MV-4-11 (cell line): ENCODE results near the gene ARPP21.
A peak's percentile ranks its signal among the peaks of the same experiment; 100 is the strongest.

Source experiments
- DNase-seq: peaks from one replicate; lab custom pipeline; 2025; lab: John Stamatoyannopoulos, UW

The ARPP21 gene

GRCh38 chr3:35675621-35676020 lies 36.3 kb downstream of the ARPP21 start:
- no peak for DNase-seq

DNA sequence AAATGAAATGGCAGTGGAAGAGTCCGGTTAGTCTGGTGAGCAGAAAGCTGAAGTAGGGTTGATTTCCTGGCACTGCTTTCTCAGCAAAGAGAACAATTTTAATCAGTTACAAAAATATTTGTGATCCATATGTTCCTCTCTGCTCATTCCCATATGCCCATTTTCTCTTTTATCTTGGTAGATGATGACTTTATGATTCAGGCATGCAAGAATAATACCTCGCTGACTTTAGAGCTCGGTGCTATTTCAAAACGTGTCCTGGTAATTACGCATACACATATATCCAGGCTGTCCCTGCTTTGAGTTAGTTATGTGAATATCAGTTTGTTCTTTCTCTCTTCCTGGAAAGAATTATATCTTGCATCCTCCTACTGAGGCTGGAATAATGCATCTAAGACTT lies 38.5 kb downstream of the ARPP21 start:
- DNase-seq, result no peak

DNA sequence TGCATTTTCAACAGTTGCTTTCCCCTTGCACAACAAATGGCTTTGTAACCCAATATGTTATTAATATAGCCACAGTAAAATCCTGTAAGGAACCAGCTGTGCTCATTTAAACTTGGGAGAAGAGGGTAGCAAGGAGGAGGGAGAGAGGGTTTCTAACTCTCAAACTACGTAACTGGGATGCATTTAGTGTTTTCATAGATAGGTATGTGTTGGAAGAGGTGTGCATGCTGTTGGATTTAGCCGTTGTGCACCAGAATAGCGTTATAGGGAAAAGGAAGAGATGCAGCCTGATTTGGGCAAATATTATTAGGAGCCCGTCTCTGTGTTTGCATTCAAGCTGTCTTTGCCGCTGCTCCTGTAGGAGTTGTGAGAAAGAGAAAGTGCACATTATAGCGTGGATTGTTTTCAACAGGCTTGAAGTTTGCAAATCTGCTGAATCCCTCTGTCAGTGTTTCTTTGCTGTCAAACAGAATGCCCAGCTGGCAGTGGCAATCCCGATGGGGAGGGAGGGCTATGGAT lies 39.4 kb downstream of the ARPP21 start:
- DNase-seq, result no peak

DNA sequence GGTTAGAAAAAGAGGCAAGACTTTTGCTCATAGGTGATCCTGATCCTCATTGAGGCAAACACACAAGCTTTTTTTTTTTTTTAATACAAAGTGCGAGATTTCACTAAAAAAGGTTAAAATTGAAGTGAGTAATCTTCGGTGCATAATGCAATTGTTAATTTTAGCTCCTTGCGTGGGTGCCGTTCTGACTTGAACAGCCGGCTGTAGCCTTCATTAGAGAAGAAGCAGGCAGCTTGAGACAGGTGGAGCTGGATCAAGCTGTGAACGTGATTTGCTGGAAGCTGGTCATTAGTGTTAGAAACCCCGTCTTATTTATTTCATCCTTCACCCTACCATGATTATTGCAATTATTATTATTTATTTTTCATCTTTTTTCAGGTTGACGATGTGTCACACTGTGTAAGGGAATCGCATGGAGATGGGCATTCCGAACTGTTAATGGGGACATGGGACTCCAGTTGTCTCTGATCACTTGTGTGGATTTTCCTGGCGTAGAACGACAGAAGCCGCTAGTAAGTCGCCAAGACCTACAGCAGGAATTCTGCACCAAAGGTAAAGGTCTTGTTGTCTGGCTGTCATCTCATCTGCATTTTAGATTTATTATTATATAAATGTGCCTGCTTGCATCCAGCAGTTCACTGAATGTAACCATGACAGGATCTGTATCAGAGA lies 40.2 kb downstream of the ARPP21 start:
- DNase-seq, result no peak

GRCh38 chr3:35680866-35681650 lies 41.7 kb downstream of the ARPP21 start:
- peak; percentile 15 for DNase-seq

DNA sequence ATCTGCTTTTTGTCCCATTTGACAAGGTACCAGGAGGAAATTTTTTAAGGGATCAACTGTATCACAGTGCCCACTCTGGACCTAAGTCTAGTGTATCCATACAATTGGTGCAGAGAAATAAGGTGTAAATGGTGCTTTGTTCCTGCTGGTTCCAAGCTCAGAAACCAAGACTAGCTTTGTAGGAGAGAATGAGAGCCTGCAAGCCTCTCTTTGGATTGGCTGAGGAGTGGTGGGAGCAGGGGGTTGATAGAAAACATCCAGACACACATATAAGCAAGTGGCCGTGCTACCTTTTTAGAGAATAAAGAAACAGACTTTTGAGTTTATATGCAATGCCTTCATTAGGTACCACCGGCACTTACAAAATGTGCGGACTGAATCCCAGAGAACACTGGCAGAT lies 45.8 kb downstream of the ARPP21 start:
- DNase-seq, result no peak

DNA sequence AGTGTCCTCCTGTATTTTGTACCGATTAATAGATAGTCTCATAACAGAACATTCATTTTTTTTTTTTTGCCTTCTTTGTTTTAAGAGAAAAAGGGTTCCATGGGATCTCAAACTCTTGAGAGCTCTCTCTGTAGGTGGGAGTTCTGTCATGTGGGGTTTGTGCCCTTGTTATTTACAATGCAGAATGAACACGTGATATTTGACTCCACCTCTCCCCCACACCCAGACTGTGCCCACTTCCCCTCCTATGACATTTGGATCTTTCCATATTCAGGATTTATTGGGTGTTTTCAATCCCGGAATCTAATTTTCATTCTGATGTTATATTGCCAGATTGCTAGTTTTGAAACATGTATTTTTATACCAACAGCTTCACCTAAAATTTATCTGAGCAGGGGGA lies 49.5 kb downstream of the ARPP21 start:
- no peak for DNase-seq

- DNase-seq, result no peak
Observed at GRCh38 chr3:35690271-35690670, 50.9 kb downstream of the ARPP21 start.

GRCh38 chr3:35705904-35706303 lies 66.6 kb downstream of the ARPP21 start:
- peak; percentile 84 for DNase-seq

DNA sequence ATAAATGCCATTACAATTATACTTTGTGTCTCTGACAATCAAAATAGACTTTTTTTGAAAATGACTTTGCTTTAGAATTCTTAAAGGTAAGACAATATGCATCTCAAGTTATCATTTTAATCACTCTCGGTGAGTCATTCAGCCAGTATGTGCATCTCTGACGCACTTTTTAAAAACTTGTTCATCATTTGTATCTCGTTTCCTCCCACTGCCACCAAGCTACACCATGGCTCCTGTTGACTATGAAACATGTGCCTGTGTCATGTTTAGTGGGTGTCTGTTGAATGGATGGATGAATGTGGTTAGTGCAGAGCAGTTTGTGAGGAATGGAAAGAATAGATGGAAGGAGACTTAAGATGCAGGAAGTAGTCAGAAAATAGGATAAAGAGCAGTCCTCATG lies 68.6 kb downstream of the ARPP21 start:
- no peak for DNase-seq

DNA sequence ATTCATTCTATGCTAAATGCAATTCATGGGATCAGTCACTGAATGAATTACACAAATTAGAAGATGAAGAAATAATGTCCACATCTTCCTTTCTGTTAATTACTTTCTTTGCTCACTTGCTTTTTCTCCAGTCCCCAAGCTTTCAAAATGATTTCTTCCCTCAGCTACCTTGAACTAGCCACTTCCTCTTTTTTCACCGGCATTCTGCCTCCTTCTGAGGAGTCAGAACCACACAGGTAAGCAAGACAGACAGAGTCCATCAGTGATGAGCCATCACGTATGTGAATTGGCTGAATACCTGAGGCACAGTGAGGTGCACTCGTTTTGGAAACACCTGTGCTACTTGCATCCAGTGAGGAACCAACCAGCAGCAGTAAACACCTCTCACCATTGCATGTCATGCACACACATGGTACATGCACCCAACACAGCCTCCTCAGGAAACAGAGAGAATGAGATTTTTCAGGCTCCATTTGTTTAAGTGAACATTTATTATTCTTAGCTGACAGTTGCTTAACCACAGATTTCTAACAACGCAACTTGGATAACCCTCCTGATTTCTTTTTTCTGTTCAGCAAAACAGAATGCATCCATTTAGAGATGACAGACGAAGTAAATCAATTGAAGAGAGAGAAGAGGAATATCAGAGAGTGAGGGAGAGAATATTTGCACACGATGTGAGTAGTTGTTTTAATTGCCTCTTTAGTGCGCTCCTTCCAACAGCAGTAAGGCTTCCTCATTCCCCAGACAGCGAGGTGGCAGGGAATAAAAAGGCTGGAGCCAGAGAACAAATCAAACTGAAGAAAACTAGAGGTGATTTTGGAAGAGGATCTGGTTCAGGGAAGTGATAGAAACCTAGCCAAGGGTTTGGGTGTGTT lies 69.3 kb downstream of the ARPP21 start:
- no peak for DNase-seq

GRCh38 chr3:35709691-35710090 lies 70.4 kb downstream of the ARPP21 start:
- no peak for DNase-seq

DNA sequence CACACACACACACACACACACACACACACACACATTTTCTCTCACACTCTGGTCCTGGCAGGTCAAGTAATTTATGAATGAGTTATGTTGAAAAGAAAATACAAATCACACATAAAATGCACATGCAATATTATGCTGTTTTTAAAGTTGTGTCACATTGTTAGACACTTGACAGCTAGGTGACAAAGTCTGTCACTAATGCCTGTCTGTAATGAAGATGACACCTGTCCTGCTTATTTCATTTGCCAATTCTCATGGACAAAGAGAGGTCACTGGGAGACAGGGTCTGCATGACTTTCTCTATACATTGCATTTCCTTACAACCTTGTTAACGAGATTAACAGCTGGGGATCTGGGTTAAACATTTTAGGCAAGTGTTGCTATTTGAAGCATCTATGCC lies 71.2 kb downstream of the ARPP21 start:
- no peak for DNase-seq

DNA sequence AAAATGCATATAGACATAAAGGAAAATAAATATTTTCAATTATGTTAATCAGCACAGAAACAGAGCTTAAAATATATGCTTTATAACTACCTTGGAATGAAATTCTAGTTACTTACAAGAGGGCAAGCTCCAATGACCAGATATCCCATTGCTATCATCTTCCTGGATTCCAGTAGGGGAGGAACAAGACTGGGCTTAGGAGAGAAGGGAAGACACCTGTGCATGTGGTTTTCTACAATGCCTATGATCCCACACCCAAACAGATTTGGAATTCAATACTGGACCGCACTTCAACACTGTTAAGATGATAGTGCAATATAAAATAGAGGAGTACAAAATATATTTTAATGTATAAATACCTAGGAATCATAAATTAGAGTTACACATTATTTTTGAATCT lies 79.6 kb downstream of the ARPP21 start:
- DNase-seq, result no peak

GRCh38 chr3:35721628-35722027 lies 82.3 kb downstream of the ARPP21 start:
- DNase-seq, result no peak

DNA sequence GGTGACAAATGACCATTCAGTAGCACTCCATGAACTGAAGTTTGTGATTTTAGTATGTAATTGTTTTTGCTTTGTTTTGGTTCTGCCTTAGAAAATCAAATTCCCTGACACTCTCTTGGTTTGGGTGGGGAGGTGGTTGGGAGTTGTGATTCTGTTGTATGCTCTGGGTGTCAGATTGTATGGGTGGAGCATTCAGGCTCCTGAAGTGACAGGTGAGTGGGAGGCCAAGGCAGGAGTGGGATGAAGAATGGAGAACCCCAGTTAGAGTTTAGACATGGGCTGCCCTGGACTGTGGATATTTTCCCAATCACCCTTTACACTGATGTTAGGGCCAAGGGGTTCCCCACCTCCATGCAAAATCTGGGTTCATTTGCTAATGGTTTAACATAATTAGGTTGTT lies 83.6 kb downstream of the ARPP21 start:
- DNase-seq, result no peak

DNA sequence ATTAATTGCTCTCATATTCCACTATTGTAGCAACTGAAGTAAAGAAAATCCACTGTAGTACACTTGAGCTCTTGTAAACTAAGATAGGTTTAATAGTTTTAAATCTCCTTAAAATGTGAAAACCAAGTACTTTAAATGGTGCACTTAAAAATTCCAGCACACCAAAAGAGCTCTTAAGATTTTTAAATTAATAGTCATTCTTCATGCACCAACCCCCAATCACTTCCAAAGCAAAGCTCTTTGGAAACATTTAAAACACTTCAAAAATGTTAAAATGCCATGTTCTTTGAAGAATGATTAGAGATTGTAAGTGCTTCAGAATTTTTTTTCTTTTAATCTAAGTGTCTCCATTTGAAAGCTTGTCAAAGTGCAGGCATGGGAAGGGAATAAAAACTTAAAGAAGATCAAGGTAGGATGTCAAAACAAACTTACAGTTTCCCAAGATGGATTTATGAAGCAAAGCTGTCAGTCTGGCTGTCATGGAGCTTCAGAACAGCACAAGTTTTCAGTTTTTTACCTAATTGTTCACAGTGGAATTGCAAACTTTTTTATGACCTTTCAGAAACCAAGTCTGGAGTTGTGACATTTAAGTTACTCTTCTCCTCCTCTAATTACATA lies 84.3 kb downstream of the ARPP21 start:
- no peak for DNase-seq

GRCh38 chr3:35724106-35724505 lies 84.8 kb downstream of the ARPP21 start:
- DNase-seq, result no peak

- DNase-seq, result no peak
Observed at GRCh38 chr3:35727179-35727578, 87.9 kb downstream of the ARPP21 start.

GRCh38 chr3:35733341-35733740 lies 94.0 kb downstream of the ARPP21 start:
- DNase-seq, result no peak

DNA sequence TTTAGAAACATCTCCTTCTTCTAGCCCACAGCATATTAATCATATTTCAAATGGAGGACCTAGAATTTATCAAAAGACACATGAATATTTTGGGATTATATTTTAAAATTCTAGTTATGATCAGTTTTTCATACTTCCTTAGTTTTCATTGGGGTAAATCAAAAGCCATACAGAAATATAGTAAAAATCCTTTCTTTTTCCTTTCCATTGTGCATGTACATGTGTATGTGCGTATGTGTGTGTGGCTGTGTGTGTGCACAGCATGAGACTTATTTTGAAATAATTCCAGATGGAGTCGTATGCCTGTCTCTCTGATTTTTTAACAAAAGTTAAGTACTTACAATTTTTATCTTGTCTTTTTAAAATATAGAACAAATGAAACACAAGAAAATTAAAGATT lies 94.5 kb downstream of the ARPP21 start:
- DNase-seq, result no peak

GRCh38 chr3:35737080-35737479 lies 97.8 kb downstream of the ARPP21 start:
- DNase-seq, result no peak
